ENCODE results near the gene COA6.

Gene COA6

GRCh38 chr1:234330843-234331215 is 42.4 kb upstream of the COA6 start:
- ChIA-PET POLR2A (no interaction called here), CTCF (interaction anchor here (0.7 to 10.2 kb wide), 3 partner anchors 8 to 20 kb away, joined by 3 to 130 read pairs (median 3); no protein-coding TSS in a partner anchor)
- TF ChIP-seq CTCF (IDR thresholded peaks at IDR 0.05; ENCODE audit: control extremely low read depth, extremely low read depth, low read depth, missing control alignments), result no peak
- DNase-seq (ENCODE audit: extremely low spot score), result no peak

- POLR2A ChIA-PET, result no interaction called here
- no peak for DNase-seq (ENCODE audit: extremely low spot score)
- TF ChIP-seq CTCF (IDR thresholded peaks at IDR 0.05; ENCODE audit: control extremely low read depth, extremely low read depth, low read depth, missing control alignments), result no peak
- CTCF ChIA-PET, result interaction anchor here (0.7 to 10.2 kb wide), 2 partner anchors 9 to 21 kb away, joined by 3 to 130 read pairs; no protein-coding TSS in a partner anchor
Measured at GRCh38 chr1:234331507-234331906, 41.7 kb upstream of the COA6 start.

- CTCF ChIA-PET, result interaction anchor here (1.2 to 3.4 kb wide), 4 partner anchors 11 to 221 kb away, joined by 3 to 18 read pairs (median 6); no protein-coding TSS in a partner anchor
Measured at GRCh38 chr1:234336359-234336758, 36.9 kb upstream of the COA6 start.

GRCh38 chr1:234337233-234337632 is 36.0 kb upstream of the COA6 start:
- ChIA-PET POLR2A (no interaction called here), CTCF (interaction anchor here (1.2 to 3.4 kb wide), 4 partner anchors 11 to 222 kb away, joined by 3 to 18 read pairs (median 6); no protein-coding TSS in a partner anchor)
- no peak for TF ChIP-seq CTCF (IDR thresholded peaks at IDR 0.05; ENCODE audit: control extremely low read depth, extremely low read depth, low read depth, missing control alignments)
- DNase-seq (ENCODE audit: extremely low spot score), result no peak

More at GRCh38 chr1:234336359-234336758, 36.9 kb upstream of the COA6 start:
- TF ChIP-seq CTCF (IDR thresholded peaks at IDR 0.05; ENCODE audit: control extremely low read depth, extremely low read depth, low read depth, missing control alignments), result no peak
- DNase-seq (ENCODE audit: extremely low spot score), result no peak
- POLR2A ChIA-PET, result no interaction called here

GRCh38 chr1:234340528-234340927 is 32.7 kb upstream of the COA6 start:
- ChIA-PET POLR2A (no interaction called here), CTCF (no interaction called here)
- DNase-seq (ENCODE audit: extremely low spot score), result no peak
- no peak for TF ChIP-seq CTCF (IDR thresholded peaks at IDR 0.05; ENCODE audit: control extremely low read depth, extremely low read depth, low read depth, missing control alignments)

- ChIA-PET CTCF (interaction anchor here (1.9 kb wide), 2 partner anchors 15 to 32 kb away, joined by 6 to 14 read pairs; no protein-coding TSS in a partner anchor), POLR2A (no interaction called here)
- no peak for DNase-seq (ENCODE audit: extremely low spot score)
- TF ChIP-seq CTCF (IDR thresholded peaks at IDR 0.05; ENCODE audit: control extremely low read depth, extremely low read depth, low read depth, missing control alignments), result no peak
Measured at GRCh38 chr1:234342774-234343173, 30.5 kb upstream of the COA6 start.
